WTC11 (cell line): ENCODE data around the gene TNNT2. TPM values are rescaled to one million over a fixed set of nuclear protein-coding genes. Genes with fewer than 3 reads are reported as not detected.

Source experiments
- ATAC-seq: fragments of 200-7000 bp; cut with Tn5 transposase; 2 replicates; pipeline ENCODE4 v1.10.0; 2021; ENCODE audit warnings: mild to moderate bottlenecking, moderate library complexity
- CTCF ChIA-PET: fragments of 300-600 bp; sonication (Branson Sonifier 250); formaldehyde crosslinking; loops from one replicate; lab custom pipeline; 2021; ENCODE audit warnings: antibody characterized with exemption; lab: Charles Lee
- POLR2A ChIA-PET: fragments of 350-600 bp; sonication (Branson Sonifier 250); formaldehyde crosslinking; loops from one replicate; lab custom pipeline; 2021; ENCODE audit warnings: antibody characterized with exemption; lab: Charles Lee
- DNase-seq: peaks from one replicate; pipeline ENCODE4 v3.0.0; 2021; ENCODE audit warnings: low spot score
- H3K27ac Mint-ChIP-seq: 2 replicates; pipeline ENCODE4 v1.8.0; 2021; ENCODE audit warnings: mixed read lengths
- H3K27me3 Mint-ChIP-seq: 2 replicates; pipeline ENCODE4 v1.8.0; 2021; ENCODE audit warnings: low read depth, mild to moderate bottlenecking, moderate library complexity, mixed read lengths
- H3K36me3 Mint-ChIP-seq: 2 replicates; pipeline ENCODE4 v1.8.0; 2021; ENCODE audit warnings: mixed read lengths
- H3K4me1 Mint-ChIP-seq: 2 replicates; pipeline ENCODE4 v1.8.0; 2022; ENCODE audit warnings: mixed read lengths
- H3K4me3 Mint-ChIP-seq: 2 replicates; pipeline ENCODE4 v1.8.0; 2021; ENCODE audit warnings: mild to moderate bottlenecking, moderate library complexity, mixed read lengths
- H3K9me3 Mint-ChIP-seq: 2 replicates; pipeline ENCODE4 v1.8.0; 2021; ENCODE audit warnings: mixed read lengths
- CBFB ChIP-seq: sonication (generic); formaldehyde crosslinking; IDR thresholded peaks from 2 replicates; pipeline ENCODE4 v1.8.1; 2022; ENCODE audit warnings: mild to moderate bottlenecking, low read depth, missing genetic modification reagents
- FOXJ3 ChIP-seq: sonication (generic); formaldehyde crosslinking; IDR thresholded peaks from 2 replicates; pipeline ENCODE4 v1.9.0; 2021; ENCODE audit warnings: missing genetic modification reagents, mild to moderate bottlenecking, borderline replicate concordance
- FOXK1 ChIP-seq: sonication (generic); formaldehyde crosslinking; IDR thresholded peaks from 2 replicates; pipeline ENCODE4 v1.8.0; 2022; ENCODE audit warnings: mild to moderate bottlenecking, moderate library complexity, missing genetic modification reagents
- KAT7 ChIP-seq: sonication (generic); formaldehyde crosslinking; IDR thresholded peaks from 2 replicates; pipeline ENCODE4 v1.8.1; 2023; ENCODE audit warnings: missing genetic modification reagents, mild to moderate bottlenecking, borderline replicate concordance
- MXD4 ChIP-seq: fragments of 250-450 bp; sonication (Bioruptor Pico); IDR thresholded peaks from 2 replicates; pipeline ENCODE4 v1.8.0; 2021; ENCODE audit warnings: mild to moderate bottlenecking, moderate library complexity, borderline replicate concordance
- NFE2L1 ChIP-seq: sonication (generic); formaldehyde crosslinking; IDR thresholded peaks from 2 replicates; pipeline ENCODE4 v1.8.1; 2023; ENCODE audit warnings: missing genetic modification reagents
- NR1H2 ChIP-seq: sonication (generic); formaldehyde crosslinking; IDR thresholded peaks from 2 replicates; pipeline ENCODE4 v1.9.0; 2021; ENCODE audit warnings: mild to moderate bottlenecking, moderate library complexity, missing genetic modification reagents
- SMAD4 ChIP-seq: sonication (generic); formaldehyde crosslinking; IDR thresholded peaks from 2 replicates; pipeline ENCODE4 v1.8.0; 2022; ENCODE audit warnings: mild to moderate bottlenecking, missing genetic modification reagents
- total RNA-seq: library from RNA; stranded (reverse); gene quantifications from 3 replicates; pipeline ENCODE4 v1.2.3, GENCODE V29; 2021
- TF ChIP-seq, protein P1 (sequence below): sonication (generic); formaldehyde crosslinking; IDR thresholded peaks from 2 replicates; pipeline ENCODE4 v1.8.0; 2022; ENCODE audit warnings: missing genetic modification reagents
- TF ChIP-seq, protein P2 (sequence below): sonication (generic); formaldehyde crosslinking; IDR thresholded peaks from 2 replicates; pipeline ENCODE4 v1.8.1; 2023; ENCODE audit warnings: mild to moderate bottlenecking, moderate library complexity, missing genetic modification reagents
- TF ChIP-seq, protein P3 (sequence below): fragments of 250-450 bp; sonication (Bioruptor Pico); IDR thresholded peaks from 2 replicates; pipeline ENCODE4 v2.1.2; 2022; ENCODE audit warnings: mild to moderate bottlenecking, moderate library complexity
- TF ChIP-seq, protein P4 (sequence below): sonication (generic); formaldehyde crosslinking; IDR thresholded peaks from 2 replicates; pipeline ENCODE4 v1.8.1; 2023; ENCODE audit warnings: mild to moderate bottlenecking, missing genetic modification reagents, moderate library complexity

The TNNT2 gene
- total RNA-seq, 1 experiment from 2014 or later, result 6.1 TPM

DNA sequence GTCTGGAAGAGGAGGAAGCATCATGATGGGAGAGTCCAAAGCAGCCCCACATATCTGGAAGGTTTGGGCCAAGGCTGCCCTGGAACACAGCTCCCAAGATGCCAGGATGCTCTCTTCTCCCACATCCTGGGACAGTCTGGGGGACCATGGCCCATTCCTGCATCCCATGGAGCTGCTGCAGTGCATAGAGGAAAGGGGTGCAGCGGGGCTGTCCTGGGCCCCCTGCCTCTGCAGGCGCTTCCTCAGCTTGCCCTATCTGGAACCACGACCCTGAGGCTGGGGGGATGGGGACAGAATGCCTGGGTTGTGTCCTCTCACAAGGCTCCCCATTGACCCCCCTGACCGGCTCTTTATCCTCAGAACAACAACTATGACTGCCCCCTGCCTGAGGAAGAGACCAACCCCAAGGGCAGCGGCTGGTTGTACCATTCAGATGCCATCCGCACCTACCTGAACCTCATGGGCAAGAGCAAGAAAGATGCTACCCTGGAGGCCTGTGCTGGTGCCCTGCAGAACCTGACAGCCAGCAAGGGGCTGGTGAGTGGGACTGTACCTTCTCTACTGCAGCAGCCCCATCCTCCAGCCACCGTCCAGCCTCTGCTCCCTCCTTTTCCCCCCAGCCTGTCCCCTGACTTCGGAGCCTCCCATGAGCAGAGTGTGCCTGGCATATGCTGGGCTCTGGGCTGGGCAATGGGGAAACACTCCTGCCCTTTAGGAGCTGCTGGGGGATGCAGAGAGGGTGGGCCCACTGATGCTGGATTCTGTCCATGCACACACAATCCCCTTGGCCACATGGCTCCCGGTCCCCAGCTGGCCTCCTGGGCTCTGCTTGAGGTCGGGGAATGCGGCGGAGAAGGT, 54.6 kb downstream of the TNNT2 start:
- ChIA-PET CTCF (interaction anchor here (0.9 to 1.7 kb wide), 6 partner anchors 24 to 204 kb away, joined by 3 to 6 read pairs (median 4); no protein-coding TSS in a partner anchor), POLR2A (no interaction called here)
- H3K27ac Mint-ChIP-seq, result no peak overlapping the region
- H3K27me3 Mint-ChIP-seq, result no peaks in the 10 kb centered on the region; the same call in 1 of the 2 replicates
- TF ChIP-seq NR1H2 (CRISPR knock-in tag) (no peak), NFE2L1 (CRISPR knock-in tag) (no peak), SMAD4 (CRISPR knock-in tag) (no peak), KAT7 (CRISPR knock-in tag) (no peak), FOXJ3 (CRISPR knock-in tag) (no peak), FOXK1 (no peak), MXD4 (no peak)
- TF ChIP-seq, protein P1, sequence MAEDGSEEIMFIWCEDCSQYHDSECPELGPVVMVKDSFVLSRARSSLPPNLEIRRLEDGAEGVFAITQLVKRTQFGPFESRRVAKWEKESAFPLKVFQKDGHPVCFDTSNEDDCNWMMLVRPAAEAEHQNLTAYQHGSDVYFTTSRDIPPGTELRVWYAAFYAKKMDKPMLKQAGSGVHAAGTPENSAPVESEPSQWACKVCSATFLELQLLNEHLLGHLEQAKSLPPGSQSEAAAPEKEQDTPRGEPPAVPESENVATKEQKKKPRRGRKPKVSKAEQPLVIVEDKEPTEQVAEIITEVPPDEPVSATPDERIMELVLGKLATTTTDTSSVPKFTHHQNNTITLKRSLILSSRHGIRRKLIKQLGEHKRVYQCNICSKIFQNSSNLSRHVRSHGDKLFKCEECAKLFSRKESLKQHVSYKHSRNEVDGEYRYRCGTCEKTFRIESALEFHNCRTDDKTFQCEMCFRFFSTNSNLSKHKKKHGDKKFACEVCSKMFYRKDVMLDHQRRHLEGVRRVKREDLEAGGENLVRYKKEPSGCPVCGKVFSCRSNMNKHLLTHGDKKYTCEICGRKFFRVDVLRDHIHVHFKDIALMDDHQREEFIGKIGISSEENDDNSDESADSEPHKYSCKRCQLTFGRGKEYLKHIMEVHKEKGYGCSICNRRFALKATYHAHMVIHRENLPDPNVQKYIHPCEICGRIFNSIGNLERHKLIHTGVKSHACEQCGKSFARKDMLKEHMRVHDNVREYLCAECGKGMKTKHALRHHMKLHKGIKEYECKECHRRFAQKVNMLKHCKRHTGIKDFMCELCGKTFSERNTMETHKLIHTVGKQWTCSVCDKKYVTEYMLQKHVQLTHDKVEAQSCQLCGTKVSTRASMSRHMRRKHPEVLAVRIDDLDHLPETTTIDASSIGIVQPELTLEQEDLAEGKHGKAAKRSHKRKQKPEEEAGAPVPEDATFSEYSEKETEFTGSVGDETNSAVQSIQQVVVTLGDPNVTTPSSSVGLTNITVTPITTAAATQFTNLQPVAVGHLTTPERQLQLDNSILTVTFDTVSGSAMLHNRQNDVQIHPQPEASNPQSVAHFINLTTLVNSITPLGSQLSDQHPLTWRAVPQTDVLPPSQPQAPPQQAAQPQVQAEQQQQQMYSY (CRISPR knock-in tag), result no peak
- TF ChIP-seq, protein P2, sequence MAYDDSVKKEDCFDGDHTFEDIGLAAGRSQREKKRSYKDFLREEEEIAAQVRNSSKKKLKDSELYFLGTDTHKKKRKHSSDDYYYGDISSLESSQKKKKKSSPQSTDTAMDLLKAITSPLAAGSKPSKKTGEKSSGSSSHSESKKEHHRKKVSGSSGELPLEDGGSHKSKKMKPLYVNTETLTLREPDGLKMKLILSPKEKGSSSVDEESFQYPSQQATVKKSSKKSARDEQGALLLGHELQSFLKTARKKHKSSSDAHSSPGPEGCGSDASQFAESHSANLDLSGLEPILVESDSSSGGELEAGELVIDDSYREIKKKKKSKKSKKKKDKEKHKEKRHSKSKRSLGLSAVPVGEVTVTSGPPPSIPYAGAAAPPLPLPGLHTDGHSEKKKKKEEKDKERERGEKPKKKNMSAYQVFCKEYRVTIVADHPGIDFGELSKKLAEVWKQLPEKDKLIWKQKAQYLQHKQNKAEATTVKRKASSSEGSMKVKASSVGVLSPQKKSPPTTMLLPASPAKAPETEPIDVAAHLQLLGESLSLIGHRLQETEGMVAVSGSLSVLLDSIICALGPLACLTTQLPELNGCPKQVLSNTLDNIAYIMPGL (CRISPR knock-in tag), result no peak
- TF ChIP-seq, protein P3, sequence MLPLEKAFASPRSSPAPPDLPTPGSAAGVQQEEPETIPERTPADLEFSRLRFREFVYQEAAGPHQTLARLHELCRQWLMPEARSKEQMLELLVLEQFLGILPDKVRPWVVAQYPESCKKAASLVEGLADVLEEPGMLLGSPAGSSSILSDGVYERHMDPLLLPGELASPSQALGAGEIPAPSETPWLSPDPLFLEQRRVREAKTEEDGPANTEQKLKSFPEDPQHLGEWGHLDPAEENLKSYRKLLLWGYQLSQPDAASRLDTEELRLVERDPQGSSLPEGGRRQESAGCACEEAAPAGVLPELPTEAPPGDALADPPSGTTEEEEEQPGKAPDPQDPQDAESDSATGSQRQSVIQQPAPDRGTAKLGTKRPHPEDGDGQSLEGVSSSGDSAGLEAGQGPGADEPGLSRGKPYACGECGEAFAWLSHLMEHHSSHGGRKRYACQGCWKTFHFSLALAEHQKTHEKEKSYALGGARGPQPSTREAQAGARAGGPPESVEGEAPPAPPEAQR (CRISPR knock-in tag), result no peak
- ATAC-seq (no peak), DNase-seq (no peak)
- peaks cover 3% of the 10 kb centered on the region; the same call in 1 of the 2 replicates for H3K9me3 Mint-ChIP-seq
- no peak overlapping the region for H3K4me3 Mint-ChIP-seq
- H3K4me1 Mint-ChIP-seq, result no peaks in the 10 kb centered on the region
- no peaks in the 10 kb centered on the region for H3K36me3 Mint-ChIP-seq

DNA sequence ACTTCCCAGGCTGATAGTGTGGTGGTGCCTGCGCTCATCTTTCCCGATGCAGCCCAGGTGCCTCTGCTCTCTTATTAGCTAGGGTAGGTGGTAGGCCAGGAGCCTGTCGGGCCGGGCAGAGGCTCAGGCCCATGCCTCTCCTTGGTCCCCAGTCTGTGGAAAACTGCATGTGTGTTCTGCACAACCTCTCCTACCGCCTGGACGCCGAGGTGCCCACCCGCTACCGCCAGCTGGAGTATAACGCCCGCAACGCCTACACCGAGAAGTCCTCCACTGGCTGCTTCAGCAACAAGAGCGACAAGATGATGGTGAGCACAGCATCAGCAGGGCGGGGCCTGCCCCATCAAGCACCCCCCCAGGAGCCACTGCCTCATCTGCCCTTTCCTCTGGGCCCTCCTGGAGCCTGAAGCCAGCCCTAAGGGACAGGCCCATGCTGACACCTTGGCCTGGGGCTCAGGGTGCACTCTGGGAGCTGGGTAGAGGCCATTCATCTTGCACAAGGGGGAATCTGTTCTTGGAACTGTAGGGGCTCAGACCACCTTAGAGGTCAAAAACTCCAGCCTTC, 55.6 kb downstream of the TNNT2 start:
- no peak for TF ChIP-seq CBFB (CRISPR knock-in tag)
- TF ChIP-seq, protein P4, sequence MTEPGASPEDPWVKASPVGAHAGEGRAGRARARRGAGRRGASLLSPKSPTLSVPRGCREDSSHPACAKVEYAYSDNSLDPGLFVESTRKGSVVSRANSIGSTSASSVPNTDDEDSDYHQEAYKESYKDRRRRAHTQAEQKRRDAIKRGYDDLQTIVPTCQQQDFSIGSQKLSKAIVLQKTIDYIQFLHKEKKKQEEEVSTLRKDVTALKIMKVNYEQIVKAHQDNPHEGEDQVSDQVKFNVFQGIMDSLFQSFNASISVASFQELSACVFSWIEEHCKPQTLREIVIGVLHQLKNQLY (CRISPR knock-in tag), result no peak
- Mint-ChIP-seq H3K27ac (no peak overlapping the region), H3K4me1 (no peaks in the 10 kb centered on the region), H3K27me3 (no peaks in the 10 kb centered on the region; the same call in 1 of the 2 replicates), H3K4me3 (no peak overlapping the region), H3K36me3 (no peaks in the 10 kb centered on the region), H3K9me3 (peaks cover 3% of the 10 kb centered on the region; the same call in 1 of the 2 replicates)
- DNase-seq (no peak), ATAC-seq (no peak)
- POLR2A ChIA-PET, result no interaction called here
- CTCF ChIA-PET, result interaction anchor here (1.4 kb wide), 1 partner anchor 26 kb away, joined by 3 read pairs; no protein-coding TSS in a partner anchor
